22Rv1 (cell line): ENCODE measurements around the gene KCTD13.

Experiments
- H3K27ac ChIP-seq: fragments of 450-650 bp; 2 replicates; pipeline ENCODE4 v1.5.1; 2017
- CTCF ChIP-seq: fragments of 450-650 bp; IDR thresholded peaks from 2 replicates; pipeline ENCODE4 v1.5.1; 2017; ENCODE audit warnings: mild to moderate bottlenecking
- ZFX ChIP-seq: fragments of 450-650 bp; IDR thresholded peaks from 2 replicates; pipeline ENCODE4 v1.6.1; 2017; ENCODE audit warnings: antibody characterized with exemption, borderline replicate concordance

KCTD13 gene

GRCh38 chr16:29925781-29926710, at the start of gene KCTD13:
TSS of gene KCTD13 (minus strand) at chr16:29926226. CDS start at chr16:29926033, 193 bp downstream.
- H3K27ac ChIP-seq: peak within 1 kb of the TSS; percentile 83
- no peak for TF ChIP-seq CTCF
- no peak for TF ChIP-seq ZFX

- H3K27ac ChIP-seq: peak overlapping the region; percentile 84; the same call in 1 of the 2 replicates
- TF ChIP-seq ZFX (no peak), CTCF (no peak)
These were observed 49.1 kb upstream of the KCTD13 start for GRCh38 chr16:29975134-29975538.

- H3K27ac ChIP-seq: peak overlapping the region; percentile 84
- TF ChIP-seq ZFX: no peak
These were observed 48.5 kb upstream of the KCTD13 start for GRCh38 chr16:29974291-29975133.

- peak within 1 kb of the TSS; percentile 84 for H3K27ac ChIP-seq
- TF ChIP-seq ZFX: no peak
- no peak for TF ChIP-seq CTCF
These were observed 47.6 kb upstream of the KCTD13 start, which contains the start of gene TAOK2 for GRCh38 chr16:29973384-29974246. TSS of gene TAOK2 (plus strand) at chr16:29973868. CDS start at chr16:29977773, 3,905 bp downstream.

- TF ChIP-seq ZFX (no peak), CTCF (no peak)
- H3K27ac ChIP-seq: peak overlapping the region; percentile 84
These were observed 47.0 kb upstream of the KCTD13 start for GRCh38 chr16:29972992-29973383.

DNA sequence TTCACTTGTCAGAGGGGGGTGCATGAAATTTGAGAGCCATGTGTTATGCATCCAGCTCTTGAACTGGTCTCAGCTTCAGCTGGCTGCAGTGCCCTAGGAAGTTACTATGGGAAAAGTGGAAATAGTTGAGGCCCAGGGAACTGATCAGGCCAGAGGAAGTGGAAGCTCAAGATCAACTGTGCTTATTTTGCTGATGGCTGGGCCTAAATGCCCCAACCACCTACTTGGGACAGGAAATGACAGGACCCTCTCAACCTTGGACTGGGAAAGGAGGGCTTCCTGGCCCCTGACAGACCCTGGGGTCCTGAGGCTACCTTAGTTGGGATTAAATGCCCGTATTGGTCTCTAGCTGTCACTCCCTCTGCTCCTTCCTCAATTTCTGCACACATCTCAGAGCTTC, 46.5 kb upstream of the KCTD13 start:
- peak overlapping the region; percentile 84 for H3K27ac ChIP-seq
- TF ChIP-seq ZFX (no peak), CTCF (no peak)

- TF ChIP-seq CTCF: no peak
- TF ChIP-seq ZFX: no peak
These were observed 45.3 kb upstream of the KCTD13 start for GRCh38 chr16:29971304-29971703.

More at GRCh38 chr16:29971304-29971703, 45.3 kb upstream of the KCTD13 start:
- no peak overlapping the region for H3K27ac ChIP-seq
